GM23248 (cell line): ENCODE measurements around the gene TAF1C. TPM values are rescaled to one million over a fixed set of nuclear protein-coding genes. Genes with fewer than 3 reads are reported as not detected.

Experiments used
- DNase-seq: peaks from one replicate; pipeline ENCODE4 v3.0.0-alpha.2; 2015
- H2AFZ ChIP-seq: fragments of 200-600 bp; sonication (generic); 2 replicates; pipeline ENCODE4 v1.6.1; 2016; ENCODE audit warnings: antibody characterized with exemption
- H3F3A ChIP-seq: fragments of 200-600 bp; sonication (generic); 2 replicates; pipeline ENCODE4 v1.6.1; 2016; ENCODE audit warnings: mild to moderate bottlenecking, antibody characterized with exemption, mixed run types; ENCODE audit not compliant: insufficient read depth
- H3K27ac ChIP-seq: fragments of 200-600 bp; sonication (generic); 2 replicates; pipeline ENCODE4 v1.5.1; 2016; ENCODE audit warnings: mild to moderate bottlenecking
- H3K27me3 ChIP-seq: fragments of 200-600 bp; sonication (generic); replicated peaks from 2 replicates; pipeline ENCODE4 v1.6.1; 2016; ENCODE audit warnings: mild to moderate bottlenecking; ENCODE audit not compliant: insufficient read depth
- H3K36me3 ChIP-seq: fragments of 200-600 bp; sonication (generic); 2 replicates; pipeline ENCODE4 v1.6.1; 2016; ENCODE audit warnings: low read depth, mild to moderate bottlenecking
- H3K4me1 ChIP-seq: fragments of 200-600 bp; sonication (generic); 2 replicates; pipeline ENCODE4 v1.6.1; 2016; ENCODE audit warnings: mild to moderate bottlenecking; ENCODE audit not compliant: insufficient read depth
- H3K4me2 ChIP-seq: fragments of 200-600 bp; sonication (generic); one replicate; pipeline ENCODE4 v1.6.1; 2016; ENCODE audit warnings: mild to moderate bottlenecking; ENCODE audit not compliant: unreplicated experiment
- H3K4me3 ChIP-seq: fragments of 200-600 bp; sonication (generic); 2 replicates; pipeline ENCODE4 v1.5.1; 2016; ENCODE audit warnings: mild to moderate bottlenecking
- H3K79me2 ChIP-seq: fragments of 200-600 bp; sonication (generic); 2 replicates; pipeline ENCODE4 v1.6.1; 2016; ENCODE audit warnings: mild to moderate bottlenecking; ENCODE audit not compliant: insufficient read depth
- H3K9ac ChIP-seq: fragments of 200-600 bp; sonication (generic); 2 replicates; pipeline ENCODE4 v1.6.1; 2016; ENCODE audit warnings: mild to moderate bottlenecking
- H3K9me2 ChIP-seq: fragments of 200-600 bp; sonication (generic); 2 replicates; pipeline ENCODE4 v1.6.1; 2016; ENCODE audit warnings: mixed run types, mild to moderate bottlenecking, moderate library complexity; ENCODE audit not compliant: insufficient read depth
- H3K9me3 ChIP-seq: fragments of 200-600 bp; sonication (generic); one replicate; pipeline ENCODE4 v1.6.1; 2017; ENCODE audit warnings: low read depth
- H4K20me1 ChIP-seq: fragments of 200-600 bp; sonication (generic); 2 replicates; pipeline ENCODE4 v1.6.0; 2016; ENCODE audit not compliant: insufficient read depth
- EZH2 ChIP-seq: fragments of 200-600 bp; sonication (generic); IDR thresholded peaks from 2 replicates; pipeline ENCODE4 v1.6.1; 2018; ENCODE audit warnings: antibody characterized with exemption, mild to moderate bottlenecking; ENCODE audit not compliant: insufficient read depth, poor library complexity, severe bottlenecking
- EZH2phosphoT487 ChIP-seq: fragments of 200-600 bp; sonication (generic); IDR thresholded peaks from 2 replicates; pipeline ENCODE4 v1.6.1; 2018; ENCODE audit warnings: antibody characterized with exemption, moderate library complexity, mild to moderate bottlenecking, low read depth; ENCODE audit not compliant: insufficient read depth
- WGBS, 2 experiments: methylation state at CpG; one replicate each; pipeline ENCODE4 v1.1.6; 2015 to 2017; ENCODE audit warnings: low lambda C conversion rate in 2 of 2, low coverage in 1 of 2; ENCODE audit errors: missing lambda C conversion rate in 2 of 2; 5-methylcytosine and 5-hydroxymethylcytosine counted together
- in situ Hi-C: fragments of 300-500 bp; cut with MboI; formaldehyde crosslinking; loops from 2 replicates; pipeline ENCODE4 v1.15.0; 2020
- polyA plus RNA-seq: library from polyadenylated mRNA; unstranded; fragments of >200 nt; fragmentation: Nextera tagmentation; extraction: Ambion mirVana; gene quantifications from 2 replicates; pipeline ENCODE4 v1.2.1, GENCODE V29; 2016
- total RNA-seq: library from RNA; depleted of rRNA; stranded (reverse); fragments of >200 nt; shearing (Covaris generic); gene quantifications from 2 replicates; pipeline ENCODE4 v1.2.3, GENCODE V29; 2014

TAF1C gene
- total and polyA plus RNA-seq, 2 experiments from 2014 or later, result 18.1 to 31.5 TPM

- H3K27me3 ChIP-seq, result peaks cover 31% of the 10 kb centered on the region
- H2AFZ ChIP-seq, result no peak overlapping the region
- H3F3A ChIP-seq, result no peaks in the 10 kb centered on the region
- no peak for TF ChIP-seq EZH2phosphoT487
- TF ChIP-seq EZH2, result no peak
- no peak for DNase-seq
- WGBS, 2 experiments, result 73 to 83% methylated on average over 7 of the region's 7 CpGs
- H3K9ac ChIP-seq, result no peak overlapping the region
- H4K20me1 ChIP-seq, result no peaks in the 10 kb centered on the region
- in situ Hi-C loops, result no loop called here
- H3K79me2 ChIP-seq, result no peaks in the 10 kb centered on the region
- no peak overlapping the region for H3K27ac ChIP-seq
- H3K4me1 ChIP-seq, result no peaks in the 10 kb centered on the region
- H3K36me3 ChIP-seq, result no peaks in the 10 kb centered on the region
- no peak overlapping the region for H3K4me2 ChIP-seq
- H3K9me2 ChIP-seq, result no peaks in the 10 kb centered on the region
- H3K4me3 ChIP-seq, result no peak overlapping the region
- no peaks in the 10 kb centered on the region for H3K9me3 ChIP-seq
Measured at GRCh38 chr16:84165746-84166145, 21.1 kb downstream of the TAF1C start.

GRCh38 chr16:84161801-84162200, 25.1 kb downstream of the TAF1C start:
- WGBS, 2 experiments, result 48 to 51% methylated on average over 3 of the region's 3 CpGs
- in situ Hi-C loops, result no loop called here
- TF ChIP-seq EZH2 (no peak), EZH2phosphoT487 (no peak)

GRCh38 chr16:84161037-84161436, 25.8 kb downstream of the TAF1C start:
- Histone ChIP-seq H3K4me2 (no peak overlapping the region), H2AFZ (no peak overlapping the region), H3K27me3 (peaks cover 40% of the 10 kb centered on the region), H3K9ac (no peak overlapping the region), H3K4me3 (no peak overlapping the region), H3K9me2 (no peaks in the 10 kb centered on the region), H3K36me3 (no peaks in the 10 kb centered on the region), H3K79me2 (no peaks in the 10 kb centered on the region), H4K20me1 (no peaks in the 10 kb centered on the region), H3F3A (no peaks in the 10 kb centered on the region), H3K9me3 (no peaks in the 10 kb centered on the region), H3K4me1 (no peaks in the 10 kb centered on the region), H3K27ac (no peak overlapping the region)
- in situ Hi-C loops, result no loop called here
- TF ChIP-seq EZH2phosphoT487 (no peak), EZH2 (no peak)
- 61 to 66% methylated on average over 10 of the region's 10 CpGs for WGBS, 2 experiments
- no peak for DNase-seq

More at GRCh38 chr16:84161801-84162200, 25.1 kb downstream of the TAF1C start:
- no peaks in the 10 kb centered on the region for H3K9me3 ChIP-seq
- H3K9ac ChIP-seq, result no peak overlapping the region
- no peaks in the 10 kb centered on the region for H3K9me2 ChIP-seq
- H3K36me3 ChIP-seq, result no peaks in the 10 kb centered on the region
- H3K27me3 ChIP-seq, result peaks cover 44% of the 10 kb centered on the region
- H3K79me2 ChIP-seq, result no peaks in the 10 kb centered on the region
- no peak overlapping the region for H3K27ac ChIP-seq
- H4K20me1 ChIP-seq, result no peaks in the 10 kb centered on the region
- no peak overlapping the region for H3K4me3 ChIP-seq
- H3F3A ChIP-seq, result no peaks in the 10 kb centered on the region
- H3K4me2 ChIP-seq, result no peak overlapping the region
- no peak for DNase-seq
- H2AFZ ChIP-seq, result no peak overlapping the region
- H3K4me1 ChIP-seq, result no peaks in the 10 kb centered on the region

GRCh38 chr16:84159800-84160199, 27.1 kb downstream of the TAF1C start:
- Histone ChIP-seq H4K20me1 (no peaks in the 10 kb centered on the region), H3K9me3 (no peaks in the 10 kb centered on the region), H3K4me2 (no peak overlapping the region), H3K27me3 (peaks cover 32% of the 10 kb centered on the region), H3K4me3 (no peak overlapping the region), H3K4me1 (no peaks in the 10 kb centered on the region), H2AFZ (no peak overlapping the region), H3K79me2 (no peaks in the 10 kb centered on the region), H3K9ac (no peak overlapping the region), H3K27ac (no peak overlapping the region), H3K36me3 (no peaks in the 10 kb centered on the region), H3K9me2 (no peaks in the 10 kb centered on the region), H3F3A (no peaks in the 10 kb centered on the region)
- in situ Hi-C loops, result no loop called here
- TF ChIP-seq EZH2phosphoT487, result no peak
- no peak for TF ChIP-seq EZH2
- no peak for DNase-seq
- WGBS, 2 experiments, result 37 to 44% methylated on average over 1 of the region's 1 CpG

GRCh38 chr16:84159007-84159406, 27.9 kb downstream of the TAF1C start:
- Histone ChIP-seq H3K9me2 (no peaks in the 10 kb centered on the region), H3K9ac (no peak overlapping the region), H3K9me3 (no peaks in the 10 kb centered on the region), H3K4me2 (no peak overlapping the region), H3K27me3 (peaks cover 25% of the 10 kb centered on the region), H3F3A (no peaks in the 10 kb centered on the region), H2AFZ (no peak overlapping the region), H3K79me2 (no peaks in the 10 kb centered on the region), H3K4me1 (no peaks in the 10 kb centered on the region), H3K4me3 (no peak overlapping the region), H4K20me1 (no peaks in the 10 kb centered on the region), H3K36me3 (no peaks in the 10 kb centered on the region), H3K27ac (no peak overlapping the region)
- 15 to 22% methylated on average over 9 of the region's 9 CpGs for WGBS, 2 experiments
- peak; percentile 11 for DNase-seq
- in situ Hi-C loops, result no loop called here
- TF ChIP-seq EZH2phosphoT487, result no peak
